Measurements from ENCODE around the gene ZNF134. TPM values are rescaled to one million over a fixed set of nuclear protein-coding genes. Genes with fewer than 3 reads are reported as not detected.
A peak's percentile ranks its signal among the peaks of the same experiment; 100 is the strongest.

Gene ZNF134
- 18.6 and 19.4 TPM in 2 replicates for total RNA-seq (ENCODE audit: low replicate concordance)

DNA sequence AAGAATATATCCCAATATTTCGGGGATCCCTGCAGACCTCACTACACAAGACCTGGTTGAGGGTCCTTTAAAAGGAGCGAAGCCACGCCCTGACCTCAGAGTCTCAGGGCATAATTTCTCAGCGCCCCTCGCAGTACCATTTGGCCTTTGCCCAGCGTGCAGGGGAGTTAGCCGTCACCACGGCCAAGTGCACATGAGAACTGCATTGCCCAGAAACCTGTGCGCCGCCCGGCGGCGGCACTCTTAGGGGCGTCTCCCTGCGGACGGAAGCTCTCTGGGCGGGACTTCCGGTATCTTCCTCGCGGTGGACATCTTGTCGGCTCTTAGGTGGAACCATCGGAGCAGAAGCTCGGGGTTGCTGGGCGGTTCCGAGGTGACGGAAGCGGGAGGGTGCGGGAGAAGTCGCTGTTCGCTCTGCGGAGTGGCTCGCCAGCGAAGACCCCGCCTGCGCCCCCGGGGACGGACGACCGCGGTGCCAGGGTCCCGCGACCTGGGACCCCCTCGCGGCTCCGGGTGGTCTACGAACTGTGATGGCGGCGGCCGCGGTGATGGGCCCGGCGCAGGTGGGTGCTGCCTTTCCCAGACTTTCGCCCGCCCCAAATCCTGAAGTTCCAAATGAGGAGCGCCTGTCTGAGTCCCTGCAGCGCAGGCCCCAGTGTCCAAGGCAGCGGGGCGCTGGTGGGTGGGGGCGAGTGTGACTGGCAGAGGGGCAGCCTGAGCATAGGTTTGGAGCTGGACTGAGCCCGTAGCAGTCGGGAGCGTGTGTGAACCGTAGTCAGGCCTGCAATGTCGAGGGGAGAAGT is at the start of gene ZNF134:
Gene ZNF134 (plus strand): TSS at position 302 of the 803 bp plus-strand sequence. CDS start 5,227 bp downstream, outside the sequence.
- TF ChIP-seq, protein P1, sequence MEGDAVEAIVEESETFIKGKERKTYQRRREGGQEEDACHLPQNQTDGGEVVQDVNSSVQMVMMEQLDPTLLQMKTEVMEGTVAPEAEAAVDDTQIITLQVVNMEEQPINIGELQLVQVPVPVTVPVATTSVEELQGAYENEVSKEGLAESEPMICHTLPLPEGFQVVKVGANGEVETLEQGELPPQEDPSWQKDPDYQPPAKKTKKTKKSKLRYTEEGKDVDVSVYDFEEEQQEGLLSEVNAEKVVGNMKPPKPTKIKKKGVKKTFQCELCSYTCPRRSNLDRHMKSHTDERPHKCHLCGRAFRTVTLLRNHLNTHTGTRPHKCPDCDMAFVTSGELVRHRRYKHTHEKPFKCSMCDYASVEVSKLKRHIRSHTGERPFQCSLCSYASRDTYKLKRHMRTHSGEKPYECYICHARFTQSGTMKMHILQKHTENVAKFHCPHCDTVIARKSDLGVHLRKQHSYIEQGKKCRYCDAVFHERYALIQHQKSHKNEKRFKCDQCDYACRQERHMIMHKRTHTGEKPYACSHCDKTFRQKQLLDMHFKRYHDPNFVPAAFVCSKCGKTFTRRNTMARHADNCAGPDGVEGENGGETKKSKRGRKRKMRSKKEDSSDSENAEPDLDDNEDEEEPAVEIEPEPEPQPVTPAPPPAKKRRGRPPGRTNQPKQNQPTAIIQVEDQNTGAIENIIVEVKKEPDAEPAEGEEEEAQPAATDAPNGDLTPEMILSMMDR (IDR thresholded peaks at IDR 0.05; ENCODE audit: insufficient read depth, low read length) = peak; percentile 42
- DNase-seq (ENCODE audit: low read depth) = peak; percentile 87
- H3K4me3 ChIP-seq (ENCODE audit: low read depth, low read length) = peak within 1 kb of the TSS; percentile 98

DNA sequence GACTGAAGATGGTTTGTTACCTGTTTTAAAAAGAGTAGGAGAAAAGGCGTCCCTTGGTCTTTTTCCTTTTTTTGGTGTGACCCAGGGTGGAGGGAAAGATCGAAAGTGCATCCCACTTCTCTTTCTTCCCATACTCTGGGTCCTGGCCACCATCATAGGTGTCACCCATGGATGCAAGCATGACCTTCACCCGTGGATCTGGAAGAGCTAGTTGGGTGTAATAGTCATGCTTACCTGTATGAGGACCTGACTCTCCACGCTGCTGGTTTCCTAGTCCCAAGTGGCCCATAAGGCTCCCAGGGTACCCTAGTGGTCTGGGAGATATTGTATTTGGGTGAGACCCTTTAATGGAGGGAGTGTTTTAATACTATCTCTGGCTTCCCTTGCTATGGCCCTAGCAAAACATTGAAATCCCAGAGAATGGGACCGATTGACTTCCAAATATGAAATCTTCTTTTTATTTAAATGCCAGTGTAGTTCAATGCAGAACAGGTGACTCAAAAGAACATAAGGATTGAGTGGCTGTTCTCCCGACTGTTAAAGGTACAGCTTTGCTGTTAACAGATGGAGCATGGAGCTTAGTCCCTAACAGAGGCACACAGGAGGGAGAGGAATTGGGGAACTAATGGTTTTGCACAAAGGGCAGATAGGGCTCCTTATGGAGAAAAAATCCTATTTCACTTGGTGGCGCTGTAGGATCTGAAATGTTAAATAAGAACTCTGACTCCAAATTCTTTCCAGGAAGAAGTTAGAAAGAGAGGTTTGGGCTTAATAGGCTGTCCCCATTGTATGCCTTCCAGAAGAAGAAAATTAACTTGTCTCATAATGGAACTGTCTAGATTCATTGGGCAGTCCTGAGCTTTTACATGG is 47.4 kb upstream of the ZNF134 start:
- no peak overlapping the region for H3K4me3 ChIP-seq (ENCODE audit: low read depth, low read length)
- TF ChIP-seq, protein P1 (IDR thresholded peaks at IDR 0.05; ENCODE audit: insufficient read depth, low read length) = no peak
- peak; percentile 38 for DNase-seq (ENCODE audit: low read depth)

DNA sequence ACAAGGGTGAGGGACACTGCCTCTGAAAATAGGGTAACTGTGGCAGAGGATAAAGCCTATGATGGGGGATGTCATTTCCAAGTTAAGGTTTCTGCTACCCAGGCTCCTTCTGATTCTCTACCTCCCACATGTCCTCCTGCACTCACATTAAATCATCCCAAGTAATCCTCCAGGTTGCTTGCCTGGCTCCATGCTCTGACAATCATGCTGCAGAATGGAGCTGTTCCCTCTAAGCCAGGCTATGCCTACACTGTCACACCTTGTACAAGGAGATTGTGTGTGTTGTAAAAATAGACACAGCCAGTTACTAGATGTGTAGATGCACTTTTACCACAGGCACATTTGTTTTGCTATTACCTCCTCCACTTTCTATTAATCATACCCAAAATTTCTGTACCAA is 43.3 kb upstream of the ZNF134 start:
- no peak overlapping the region for H3K4me3 ChIP-seq (ENCODE audit: low read depth, low read length)
- TF ChIP-seq, protein P1 (IDR thresholded peaks at IDR 0.05; ENCODE audit: insufficient read depth, low read length) = no peak
- no peak for DNase-seq (ENCODE audit: low read depth)

DNA sequence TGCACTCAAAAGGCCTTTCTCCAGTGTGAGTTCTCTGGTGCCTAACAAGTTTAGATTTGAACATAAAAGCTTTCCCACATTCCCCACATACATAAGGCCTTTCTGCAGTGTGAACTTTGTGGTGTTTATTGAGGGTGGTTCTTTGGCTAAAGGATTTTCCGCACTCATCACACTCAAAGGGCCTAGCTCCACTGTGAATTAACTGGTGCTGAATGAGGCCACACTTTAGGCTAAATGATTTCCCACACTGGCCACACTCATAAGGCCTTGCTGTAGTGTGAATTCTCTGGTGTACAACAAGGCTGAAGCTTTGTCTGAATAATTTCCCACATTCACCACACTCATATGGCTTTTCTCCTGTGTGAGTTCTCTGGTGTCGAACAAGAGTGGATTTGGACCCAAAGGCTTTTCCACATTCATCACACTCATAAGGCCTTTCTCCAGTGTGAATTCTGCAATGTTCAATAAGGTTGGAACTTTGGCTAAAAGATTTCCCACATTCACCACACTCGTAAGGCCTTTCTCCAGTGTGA is 41.6 kb upstream of the ZNF134 start:
- TF ChIP-seq, protein P1 (IDR thresholded peaks at IDR 0.05; ENCODE audit: insufficient read depth, low read length) = no peak
- no peak for DNase-seq (ENCODE audit: low read depth)
- no peak overlapping the region for H3K4me3 ChIP-seq (ENCODE audit: low read depth, low read length)

DNA sequence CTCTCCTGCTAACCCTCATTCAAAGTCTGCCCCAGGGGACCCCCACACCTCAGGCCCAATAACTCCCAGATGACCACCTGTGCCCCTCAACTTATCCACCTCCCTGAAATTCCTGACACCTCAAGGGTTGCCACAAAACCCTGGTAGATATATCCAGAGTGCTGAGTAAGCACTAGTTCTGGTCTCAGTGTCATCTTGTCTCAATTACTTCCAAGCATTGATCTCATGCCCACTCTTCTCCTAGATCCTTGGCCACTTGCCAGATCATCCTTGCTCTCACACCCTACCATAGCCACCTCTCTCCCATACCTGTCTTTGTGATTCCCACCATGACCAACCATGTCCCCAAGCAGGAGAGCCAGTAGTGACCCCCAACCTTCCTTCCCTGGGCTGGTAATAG is 37.4 kb upstream of the ZNF134 start:
- TF ChIP-seq, protein P1 (IDR thresholded peaks at IDR 0.05; ENCODE audit: insufficient read depth, low read length) = no peak
- no peak for DNase-seq (ENCODE audit: low read depth)
- H3K4me3 ChIP-seq (ENCODE audit: low read depth, low read length) = no peak overlapping the region

DNA sequence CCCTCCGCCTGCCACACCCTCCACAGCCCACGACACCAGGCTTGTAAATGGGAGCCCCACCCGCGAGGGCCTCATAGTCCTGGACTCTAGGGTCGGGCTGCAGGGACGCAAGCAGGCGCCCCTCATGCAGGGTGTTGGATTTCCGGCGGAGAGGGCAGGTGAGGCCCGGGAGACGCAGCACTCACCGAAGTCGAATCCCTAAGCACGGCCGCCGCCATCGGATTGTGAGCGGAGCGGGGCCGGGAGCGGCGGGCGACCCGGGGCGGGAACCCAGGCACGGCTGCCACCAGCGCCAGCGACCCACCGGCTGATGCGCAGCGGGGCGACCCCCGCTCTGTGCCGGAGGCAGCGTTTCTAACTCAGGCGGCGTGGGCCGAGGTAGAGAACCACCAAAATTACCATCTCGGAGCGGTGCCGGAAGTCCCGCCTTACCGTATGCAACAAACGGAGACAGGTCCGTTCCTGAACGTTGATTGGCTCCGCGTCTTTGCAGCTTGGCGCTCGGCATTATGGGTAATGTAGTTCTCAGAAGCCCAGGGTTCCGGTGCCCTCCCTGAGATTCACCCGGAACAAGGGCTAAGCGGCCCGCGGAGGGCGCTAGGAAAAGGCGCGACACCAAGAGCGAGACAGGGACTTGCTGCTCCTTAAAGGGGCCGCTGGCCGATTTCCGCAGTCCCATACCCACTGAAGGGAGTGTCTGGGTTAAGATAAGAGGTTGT is 35.4 kb upstream of the ZNF134 start, which contains the start of gene ZNF416:
Gene ZNF416 (minus strand): TSS at position 425 of the 719 bp plus-strand sequence. CDS start 207 bp downstream, at position 218.
- TF ChIP-seq, protein P1 (IDR thresholded peaks at IDR 0.05; ENCODE audit: insufficient read depth, low read length) = peak; percentile 3
- peak; percentile 99 for DNase-seq (ENCODE audit: low read depth)
- peak within 1 kb of the TSS; percentile 90 for H3K4me3 ChIP-seq (ENCODE audit: low read depth, low read length)

Data from fibroblast of the aortic adventitia (primary cell).